Stimulated activated CD4-positive, alpha-beta T cell treated with anti-CD3 and anti-CD28 coated beads, Interleukin-12 subunit alpha, Interleukin-12 subunit beta, amount 100 ng/mL, for 4 hours (primary cell): ENCODE measurements around the gene TIMP3.
A peak's percentile ranks its signal among the peaks of the same experiment; 100 is the strongest.
"Not testable (repeated sequence)": the region's sequence is repeated elsewhere in the genome, so short reads cannot be mapped to it uniquely, and the experiment has no call there.

Source experiments
- DNase-seq: peaks from one replicate; pipeline ENCODE4 v3.0.0-alpha.2; 2020

TIMP3 gene

DNA sequence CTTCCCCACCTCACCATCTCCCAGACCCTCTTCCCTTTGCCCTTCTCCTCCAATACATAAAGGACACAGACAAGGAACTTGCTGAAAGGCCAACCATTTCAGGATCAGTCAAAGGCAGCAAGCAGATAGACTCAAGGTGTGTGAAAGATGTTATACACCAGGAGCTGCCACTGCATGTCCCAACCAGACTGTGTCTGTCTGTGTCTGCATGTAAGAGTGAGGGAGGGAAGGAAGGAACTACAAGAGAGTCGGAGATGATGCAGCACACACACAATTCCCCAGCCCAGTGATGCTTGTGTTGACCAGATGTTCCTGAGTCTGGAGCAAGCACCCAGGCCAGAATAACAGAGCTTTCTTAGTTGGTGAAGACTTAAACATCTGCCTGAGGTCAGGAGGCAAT lies 58.2 kb downstream of the TIMP3 start:
- no peak for DNase-seq

DNA sequence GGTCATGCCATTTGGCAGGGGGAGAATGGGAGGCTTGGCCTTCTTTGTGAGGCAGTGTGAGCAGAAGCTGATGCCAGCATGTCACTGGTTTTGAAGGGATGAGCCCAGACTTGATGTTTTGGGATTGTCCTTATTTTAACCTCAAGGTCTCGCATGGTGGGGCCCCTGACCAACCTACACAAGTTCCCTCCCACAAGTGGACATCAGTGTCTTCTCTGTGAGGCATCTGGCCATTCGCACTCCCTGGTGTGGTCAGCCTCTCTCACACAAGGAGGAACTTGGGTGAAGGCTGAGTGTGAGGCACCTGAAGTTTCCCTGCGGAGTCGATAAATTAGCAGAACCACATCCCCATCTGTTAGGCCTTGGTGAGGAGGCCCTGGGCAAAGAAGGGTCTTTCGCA lies 59.8 kb downstream of the TIMP3 start:
- no peak for DNase-seq

DNA sequence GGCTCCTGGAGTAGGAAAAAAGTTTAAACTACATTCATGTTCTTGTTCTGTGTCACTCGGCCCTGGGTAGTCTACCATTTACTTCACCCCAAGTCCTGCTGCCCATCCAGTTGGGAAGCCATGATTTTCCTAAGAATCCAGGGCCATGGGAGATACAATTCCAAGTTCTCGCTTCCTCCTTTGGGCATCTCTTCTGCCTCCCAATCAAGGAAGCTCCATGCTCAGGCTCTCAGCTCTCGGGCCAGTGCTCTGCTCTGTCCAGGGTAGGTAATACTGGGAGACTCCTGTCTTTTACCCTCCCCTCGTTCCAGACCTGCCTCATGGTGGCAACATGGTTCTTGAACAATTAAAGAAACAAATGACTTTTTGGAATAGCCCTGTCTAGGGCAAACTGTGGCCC lies 60.6 kb downstream of the TIMP3 start:
- DNase-seq: no peak

DNA sequence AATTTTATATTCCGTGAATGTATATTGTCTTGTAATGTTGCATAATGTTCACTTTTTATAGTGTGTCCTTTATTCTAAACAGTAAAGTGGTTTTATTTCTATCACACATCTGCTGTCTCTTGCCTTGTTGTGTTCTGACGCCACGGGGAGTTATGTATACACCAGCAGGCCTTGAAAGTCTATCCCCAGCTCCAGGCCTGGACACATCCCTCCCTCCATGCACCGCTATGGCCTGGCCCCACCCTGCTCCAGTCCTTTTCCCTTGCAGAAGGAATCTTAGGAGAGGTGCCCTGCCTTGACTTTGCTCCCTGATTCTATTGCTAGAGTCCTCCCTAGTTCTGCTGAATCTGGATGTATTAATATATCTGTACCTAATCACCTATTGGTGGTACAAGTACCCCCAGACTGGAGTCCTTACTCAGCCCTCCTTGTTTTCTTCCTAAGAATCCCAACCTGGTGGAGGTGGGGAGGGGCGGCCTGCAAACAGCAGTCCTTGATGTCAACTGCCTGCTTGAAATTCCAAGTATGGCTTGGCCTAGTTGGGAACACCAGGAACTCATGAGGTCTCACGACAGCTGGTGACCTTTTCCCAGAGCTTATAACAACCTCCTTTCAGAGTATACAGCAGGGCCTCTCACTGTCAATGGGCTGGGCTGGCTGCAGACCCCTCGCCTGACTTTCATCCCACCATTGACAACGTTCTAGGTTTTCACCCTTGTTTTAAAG lies 61.6 kb downstream of the TIMP3 start:
- no peak for DNase-seq

DNA sequence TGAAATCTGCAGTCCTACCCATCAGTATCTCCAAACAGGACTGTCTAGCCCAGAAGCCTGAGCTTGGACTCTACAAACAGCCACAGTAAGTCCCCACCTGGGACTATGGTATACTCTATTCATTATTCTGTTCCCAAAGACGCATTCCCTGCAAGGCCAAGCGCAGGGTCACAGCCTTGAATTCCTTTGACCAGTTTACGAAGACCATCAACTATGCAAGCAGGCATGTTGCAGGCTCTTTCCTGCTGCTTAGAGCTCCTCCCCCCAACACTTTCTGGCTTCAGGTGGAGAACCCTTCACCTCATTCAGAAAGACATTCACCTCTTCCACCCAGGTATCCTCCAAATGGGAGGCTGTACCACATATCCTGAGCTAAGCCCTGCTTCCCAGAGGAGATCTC lies 62.5 kb downstream of the TIMP3 start:
- no peak for DNase-seq

DNA sequence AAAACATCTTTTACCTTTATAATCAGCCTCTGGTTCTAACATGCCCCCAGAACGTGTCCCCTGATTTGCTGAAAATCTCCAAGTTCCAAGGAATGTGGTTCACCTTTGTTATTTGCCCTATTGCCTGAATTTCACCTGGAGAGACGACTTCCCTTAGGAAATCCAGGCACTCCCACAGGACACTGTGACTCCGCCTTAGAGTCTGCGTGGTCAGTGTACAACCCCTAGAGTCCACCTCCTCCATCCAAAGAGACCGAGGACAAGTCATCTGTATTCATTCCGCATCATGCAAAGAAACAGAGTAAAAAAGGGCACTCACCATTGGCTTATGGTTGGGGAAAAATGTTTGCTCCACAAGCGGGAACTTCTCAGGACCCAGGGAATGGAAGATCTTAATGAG lies 63.1 kb downstream of the TIMP3 start:
- no peak for DNase-seq

DNA sequence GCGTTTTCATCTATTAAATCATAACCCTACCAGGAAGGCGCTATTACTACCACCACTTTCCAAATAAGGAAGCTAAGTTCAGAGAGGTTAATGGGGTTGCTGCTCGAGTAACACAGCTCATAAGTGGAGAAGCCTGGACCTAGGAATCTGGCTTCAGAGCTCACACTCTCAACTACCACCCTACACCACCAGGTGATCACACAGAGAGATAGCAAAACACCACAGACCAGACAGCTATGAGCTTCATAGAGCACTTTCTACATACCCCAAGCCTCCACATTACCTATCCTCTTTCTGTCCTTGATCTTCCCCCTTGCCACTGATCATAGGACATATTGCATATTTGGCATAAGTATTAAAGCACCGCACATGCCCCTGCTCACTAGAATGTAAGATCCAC lies 65.4 kb downstream of the TIMP3 start:
- no peak for DNase-seq

DNA sequence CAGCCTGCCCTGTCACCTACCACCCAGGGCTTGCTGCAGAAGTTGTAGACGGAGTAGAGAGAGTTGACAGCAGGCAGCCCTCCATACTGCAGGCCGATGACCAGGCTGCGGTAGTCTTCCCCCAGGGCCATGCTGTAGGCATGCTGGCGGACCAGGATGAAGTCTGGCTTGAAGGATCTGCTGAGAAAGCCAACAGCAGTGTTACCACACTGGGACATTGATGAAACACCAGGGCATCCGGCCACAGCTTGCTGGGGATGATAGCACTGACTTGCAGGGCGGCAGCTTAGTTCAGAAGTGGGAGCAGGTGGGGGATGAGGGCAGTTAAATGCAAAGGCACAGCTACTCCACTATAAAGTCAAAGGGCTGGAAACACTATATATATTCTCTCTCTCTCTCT lies 67.4 kb downstream of the TIMP3 start:
- no peak for DNase-seq

DNA sequence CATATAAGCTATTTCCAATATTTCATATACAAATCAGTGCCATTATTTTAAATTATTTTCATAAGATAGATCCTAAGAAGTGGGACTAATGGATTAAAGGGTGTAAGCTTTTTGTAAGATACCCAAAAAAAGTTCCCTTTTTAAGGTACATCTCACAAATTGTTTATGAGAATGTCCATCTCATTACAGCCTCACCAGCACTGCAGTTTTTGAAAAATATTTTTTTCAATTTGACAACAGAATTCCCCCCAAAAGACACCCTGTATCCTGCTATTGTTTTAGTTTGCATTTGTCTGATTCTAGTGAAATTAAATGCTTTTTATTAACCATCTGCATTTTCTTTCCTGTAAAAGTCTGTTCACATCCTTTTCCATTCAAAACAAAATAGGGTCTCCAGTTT lies 69.0 kb downstream of the TIMP3 start:
- no peak for DNase-seq

DNA sequence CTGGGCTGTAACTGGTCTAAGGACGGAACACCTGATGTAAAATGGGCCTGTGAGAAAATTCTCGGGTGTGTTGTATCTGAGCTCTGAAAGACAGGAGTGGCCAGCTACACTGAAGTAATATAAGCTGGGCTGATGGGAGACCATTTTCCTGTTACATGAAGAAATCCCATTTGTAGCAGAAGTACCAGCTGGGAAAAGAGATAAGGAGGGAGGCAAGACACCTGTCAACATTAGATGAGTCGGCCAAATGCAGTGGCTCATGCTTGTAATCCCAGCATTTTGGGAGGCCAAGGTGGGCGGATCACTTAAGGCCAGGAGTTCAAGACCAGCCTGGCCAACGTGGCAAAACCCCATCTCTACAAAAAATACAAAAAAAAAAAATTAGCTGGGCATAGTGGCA lies 72.1 kb downstream of the TIMP3 start:
- not testable (repeated sequence) for DNase-seq

DNA sequence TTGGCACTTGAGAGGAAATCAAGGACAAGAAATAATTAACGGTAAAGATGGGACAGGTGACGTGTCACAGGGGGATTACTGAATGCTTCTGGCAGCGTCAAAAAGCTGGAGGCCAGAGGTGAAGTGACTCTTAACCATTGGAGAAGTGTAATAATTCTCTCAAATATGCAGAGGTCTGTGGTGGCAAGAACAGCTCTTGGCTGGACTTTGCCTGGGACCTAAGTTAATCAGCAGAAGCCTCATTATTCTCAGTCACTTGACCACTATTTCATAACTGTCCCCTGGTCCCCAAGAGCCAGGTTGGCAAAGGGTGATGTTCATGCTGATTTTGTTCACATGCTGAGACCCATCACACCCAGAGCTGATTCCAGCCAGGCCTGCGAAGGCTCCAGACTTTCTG lies 72.9 kb downstream of the TIMP3 start:
- no peak for DNase-seq

DNA sequence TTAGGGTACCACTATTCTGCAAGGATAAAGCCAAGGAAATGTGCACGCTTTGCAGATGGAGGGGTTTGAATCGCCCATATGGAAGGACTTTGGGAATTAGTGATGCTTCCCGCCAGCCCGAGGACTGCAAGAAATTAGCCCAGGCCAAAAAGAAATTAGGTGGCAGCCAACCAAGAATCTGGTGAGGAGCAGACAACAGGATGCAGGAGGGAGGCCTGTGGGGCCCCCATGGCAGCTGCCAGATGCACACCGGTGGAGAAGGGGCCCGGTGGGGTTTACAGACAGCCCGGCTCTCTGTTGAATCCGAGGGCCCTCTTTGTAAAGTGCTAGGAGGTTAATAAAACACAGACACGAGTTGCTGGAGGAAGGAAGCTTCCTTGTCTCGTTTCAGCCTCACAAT lies 73.5 kb downstream of the TIMP3 start:
- no peak for DNase-seq

DNA sequence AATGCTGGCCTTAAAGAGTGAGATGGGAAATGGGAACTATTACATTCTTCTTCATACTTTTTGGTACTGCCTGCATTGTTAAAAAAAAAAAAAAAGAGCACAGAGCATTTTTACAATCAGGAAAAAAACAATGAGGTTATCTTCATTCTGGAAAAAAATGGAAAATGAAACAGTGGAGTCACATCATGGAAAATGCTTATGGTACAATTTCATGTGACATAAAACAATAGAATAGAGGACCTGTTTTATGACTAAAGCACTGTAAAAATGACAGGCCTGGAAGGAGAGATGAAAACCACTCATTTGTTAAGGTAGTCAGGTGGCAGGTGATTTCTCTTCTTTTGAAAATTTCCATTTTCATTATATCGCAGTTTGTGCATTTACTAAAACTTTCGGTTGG lies 75.0 kb downstream of the TIMP3 start:
- DNase-seq: no peak

DNA sequence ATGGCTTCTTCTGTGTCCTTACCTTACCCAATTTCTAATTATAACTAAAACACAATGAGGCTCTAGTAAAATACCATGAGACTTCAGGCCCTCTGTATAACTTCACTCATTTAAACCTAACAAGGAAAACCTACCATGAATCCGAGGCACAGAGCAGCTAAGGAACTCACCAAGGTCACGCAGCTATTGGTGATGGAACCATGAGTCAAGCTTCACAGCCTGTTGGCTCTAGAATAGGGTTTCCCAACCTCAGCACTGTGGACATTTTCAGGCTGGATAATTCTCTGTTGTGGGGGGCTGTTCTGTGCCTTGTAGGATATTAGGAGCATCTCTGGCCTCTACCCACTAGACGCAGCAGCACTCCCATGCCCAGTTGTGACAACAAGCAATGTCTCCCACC lies 75.7 kb downstream of the TIMP3 start:
- DNase-seq: no peak

DNA sequence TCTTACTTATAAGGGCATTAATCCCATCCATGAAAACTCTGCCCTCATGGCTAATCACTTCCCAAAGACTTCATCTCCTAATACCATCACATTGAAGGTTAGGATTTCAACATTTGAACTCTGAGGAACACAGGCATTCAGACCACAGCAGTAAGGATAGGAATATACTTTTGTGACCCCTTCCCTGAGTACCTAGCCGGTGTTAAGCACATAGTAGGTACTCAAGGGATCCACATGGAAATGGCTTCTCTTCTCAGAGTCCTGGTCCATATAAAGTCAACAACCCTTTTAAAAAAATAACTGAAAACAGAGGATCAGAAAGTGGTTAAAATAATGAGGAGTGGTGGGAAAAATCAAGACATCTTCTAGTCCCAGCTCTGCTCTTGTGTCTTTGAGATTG lies 78.0 kb downstream of the TIMP3 start:
- DNase-seq: no peak

DNA sequence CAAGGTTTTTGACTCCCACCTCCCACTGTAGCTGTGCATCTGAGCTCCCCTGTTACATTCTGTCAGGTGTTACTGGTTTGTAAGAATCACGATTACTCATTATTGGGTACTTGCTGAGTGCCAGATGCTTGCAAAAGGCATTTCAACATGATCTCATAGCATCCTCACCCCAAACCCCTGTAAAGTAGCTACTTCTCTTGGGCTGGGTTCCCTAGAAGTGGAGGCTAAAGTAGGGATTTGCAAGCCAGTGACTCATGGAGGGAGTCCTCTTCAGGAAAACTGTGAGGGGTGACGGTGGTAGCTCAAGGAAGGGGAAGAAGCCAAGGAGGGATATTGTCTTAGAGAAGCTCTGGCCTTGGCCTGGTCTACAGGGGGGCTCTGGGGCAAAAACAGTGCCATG lies 78.6 kb downstream of the TIMP3 start:
- DNase-seq: no peak

DNA sequence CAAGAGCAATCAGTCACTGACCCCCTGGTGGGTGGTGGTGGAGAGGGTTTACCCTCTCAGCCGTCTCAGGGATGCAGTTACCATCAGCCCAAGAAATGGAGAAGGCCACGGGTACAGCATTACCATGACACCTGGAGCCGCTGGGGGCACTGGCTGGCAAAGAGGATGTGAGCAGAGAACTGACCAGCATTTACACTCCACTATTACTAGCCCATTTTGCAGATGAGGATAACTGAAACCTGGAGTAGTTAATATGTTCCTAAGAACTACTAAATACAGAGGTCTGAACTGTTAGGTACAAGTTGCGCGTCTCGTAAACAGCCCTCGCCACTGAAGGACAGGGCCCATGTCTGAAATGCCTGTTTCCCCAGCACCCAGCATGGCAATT lies 79.0 kb downstream of the TIMP3 start:
- no peak for DNase-seq

DNA sequence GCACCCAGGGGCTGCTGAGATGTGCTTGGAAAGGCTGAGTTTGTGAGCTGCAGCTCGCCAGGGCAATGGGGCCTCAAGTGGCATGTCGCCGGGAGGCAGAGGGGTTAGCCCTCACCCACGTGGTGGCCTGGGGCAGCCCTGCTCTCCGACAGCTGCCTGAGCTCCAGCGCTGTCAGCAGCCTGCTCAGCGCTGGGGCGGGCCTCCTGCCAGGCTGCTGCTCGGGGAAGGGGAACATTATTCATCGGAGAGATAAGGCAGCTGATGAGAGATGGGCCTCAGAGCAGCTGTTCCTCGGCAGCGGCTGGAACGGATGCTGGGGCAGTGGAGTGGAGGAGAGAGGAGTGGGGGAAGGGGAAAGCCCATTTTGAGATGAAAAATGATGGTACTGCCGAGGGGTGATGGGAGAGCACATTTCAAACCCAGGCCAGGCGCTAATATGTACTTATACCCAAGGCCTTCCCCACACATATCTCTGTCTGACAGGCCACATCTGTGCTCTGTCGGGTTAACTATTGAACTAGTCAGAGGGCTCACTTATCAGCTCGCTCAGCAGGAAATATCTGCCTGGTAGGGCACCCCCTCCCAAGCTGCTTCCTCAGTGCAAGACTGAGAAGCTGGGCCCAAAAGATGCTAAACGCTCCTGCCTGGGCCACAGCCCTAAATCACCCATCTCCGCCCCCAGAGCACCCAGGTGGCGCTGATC lies 79.5 kb downstream of the TIMP3 start:
- DNase-seq: peak; percentile 24

DNA sequence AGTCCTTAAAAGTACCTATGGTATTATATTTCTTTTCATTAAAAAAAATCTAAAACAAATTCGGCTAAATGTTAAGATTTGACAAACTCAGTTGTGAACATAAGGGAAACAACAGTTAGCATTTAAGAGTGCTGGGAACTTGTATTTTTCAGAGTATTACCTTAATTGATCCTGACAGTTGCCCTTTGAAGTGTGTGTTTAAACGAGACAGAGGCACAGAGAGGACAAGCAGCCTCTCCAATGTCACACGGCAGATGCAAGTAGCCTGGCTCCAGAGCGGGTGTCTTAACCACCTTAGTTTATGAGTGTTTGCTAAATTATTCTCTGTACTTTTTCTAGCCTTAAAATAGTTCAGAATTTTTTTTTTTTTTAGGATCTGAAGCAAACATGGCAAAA lies 80.9 kb downstream of the TIMP3 start:
- no peak for DNase-seq

DNA sequence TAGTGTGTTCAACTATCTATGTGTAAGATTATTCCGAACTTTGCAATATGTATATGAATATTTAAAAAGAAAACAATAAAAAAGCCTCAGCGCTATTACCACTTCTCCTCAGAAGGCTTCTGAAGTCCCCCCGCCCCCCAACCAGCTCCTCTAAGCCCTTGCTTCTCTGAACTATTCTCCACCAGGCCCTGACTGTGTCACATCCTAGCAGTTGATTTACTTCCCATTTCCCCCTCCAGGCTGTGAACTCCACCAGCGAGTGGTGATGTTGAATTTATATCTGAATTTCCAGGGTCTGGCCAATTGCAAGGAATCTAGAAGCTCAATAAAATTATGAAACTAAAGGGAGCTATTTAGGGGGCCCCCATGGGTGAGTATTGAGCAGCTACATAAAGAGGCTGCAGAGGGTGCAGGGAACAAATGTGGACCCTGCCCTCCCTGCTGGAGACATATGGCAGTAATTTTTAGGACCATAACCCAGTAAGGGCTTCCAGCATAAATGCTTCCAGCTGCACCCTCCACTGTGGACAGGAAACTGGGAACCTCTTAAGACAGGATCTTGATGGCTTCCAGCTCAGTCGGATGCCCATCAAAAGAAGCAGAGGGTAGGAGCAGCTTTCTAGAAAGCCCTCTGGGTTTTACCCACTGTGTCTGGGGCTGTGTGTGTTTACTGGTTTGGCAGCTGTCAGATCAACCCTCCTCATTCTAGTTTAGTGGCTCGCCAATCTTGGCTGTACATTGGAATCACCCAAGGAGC lies 81.4 kb downstream of the TIMP3 start:
- DNase-seq: no peak

DNA sequence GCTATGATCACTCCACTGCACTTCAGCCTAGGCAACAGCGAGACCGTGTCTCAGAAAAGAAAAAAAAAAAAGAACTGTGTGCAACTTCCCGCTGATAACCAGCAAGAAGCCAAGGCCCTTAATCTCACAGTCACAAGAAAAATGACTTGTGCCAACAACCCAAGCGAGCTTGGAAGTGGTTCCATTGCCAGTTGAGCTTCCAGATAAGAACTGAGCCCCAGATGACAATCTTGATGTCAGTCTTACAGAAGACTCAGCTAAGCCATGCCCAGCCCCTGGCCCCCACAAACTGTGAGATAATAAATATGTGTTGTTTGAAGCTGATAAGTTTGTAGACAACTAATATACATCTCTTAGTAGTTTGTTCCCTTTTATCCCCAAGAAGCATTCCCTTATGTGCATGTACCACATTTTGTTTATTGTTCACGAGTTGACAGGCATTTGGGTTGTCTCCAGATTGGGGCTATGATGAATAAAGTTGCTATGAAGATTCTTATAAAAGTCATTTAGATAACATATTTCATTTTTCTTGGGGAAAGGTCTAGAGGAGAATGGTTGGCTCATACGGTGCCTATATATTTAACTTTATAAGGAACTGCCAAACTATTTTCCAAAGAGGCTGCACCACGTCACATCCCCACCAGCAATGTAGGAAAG lies 85.9 kb downstream of the TIMP3 start:
- no peak for DNase-seq

DNA sequence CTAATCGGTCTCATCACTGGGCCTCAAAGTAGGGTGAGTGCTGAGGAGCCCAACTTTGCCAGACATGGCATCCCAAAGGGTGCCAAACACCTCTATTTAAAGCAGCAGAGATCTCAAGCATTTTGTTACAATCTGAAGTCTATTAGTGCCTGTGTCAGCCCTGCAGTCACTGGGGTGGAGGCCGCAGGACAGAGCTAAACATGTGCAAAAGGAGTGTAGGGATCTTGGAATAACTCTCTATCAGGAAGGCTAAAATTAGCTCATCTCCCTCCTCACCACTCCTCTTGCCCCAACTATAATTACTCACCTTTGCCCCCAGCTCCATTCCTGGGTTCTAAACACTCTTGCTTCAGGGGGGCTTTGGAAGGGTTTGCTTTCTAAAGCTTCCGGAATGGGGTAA lies 87.5 kb downstream of the TIMP3 start:
- no peak for DNase-seq

DNA sequence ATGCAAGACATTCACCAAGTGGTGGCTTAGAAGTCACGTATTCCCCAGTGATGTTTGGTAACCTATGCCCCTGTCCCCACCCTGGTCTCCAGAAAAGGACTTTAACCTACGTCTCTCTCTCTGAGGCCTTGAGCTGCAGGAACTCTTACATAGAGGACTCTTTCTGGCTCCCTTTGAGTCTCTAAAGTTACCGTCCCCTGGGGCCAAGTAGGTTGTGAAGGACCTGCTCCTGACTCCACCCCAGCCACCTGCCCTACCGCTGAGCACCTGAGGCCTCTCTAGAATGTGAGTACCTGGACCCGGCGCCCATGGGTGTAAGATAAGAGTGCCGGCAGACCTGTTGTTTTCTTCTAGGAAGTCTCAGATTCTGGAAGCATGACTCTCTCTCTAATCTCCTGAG lies 95.4 kb downstream of the TIMP3 start:
- DNase-seq: no peak

DNA sequence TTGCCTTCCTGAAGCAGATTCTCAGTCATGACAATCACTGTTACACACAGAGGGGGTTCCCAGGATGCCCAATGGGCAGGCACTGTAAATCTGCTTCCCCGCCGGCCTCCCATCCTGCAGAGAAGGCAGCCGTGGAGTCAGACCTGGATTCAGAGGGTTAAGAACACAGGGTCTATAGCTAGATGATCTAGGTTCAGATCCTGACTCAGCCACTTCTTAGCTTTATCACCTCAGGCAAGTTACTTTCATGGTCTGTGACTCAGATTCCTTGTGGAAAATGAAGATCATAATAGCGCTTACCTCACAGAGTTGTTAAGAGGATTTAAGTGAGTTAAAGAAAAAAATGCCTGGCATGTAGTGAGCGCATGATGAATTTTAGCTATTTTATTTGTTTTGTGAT lies 95.9 kb downstream of the TIMP3 start:
- no peak for DNase-seq
